SK-N-SH (cell line): Measurements from ENCODE around the gene DMRTB1. TPM values are rescaled to one million over a fixed set of nuclear protein-coding genes. Genes with fewer than 3 reads are reported as not detected.

Experiments used
- CTCF ChIA-PET: fragments of 300-600, 350-600 bp; formaldehyde crosslinking; extraction: SDS; loops from one replicate; lab custom pipeline; 2021; lab: Yijun Ruan, JAX
- POLR2A ChIA-PET: fragments of 350-600 bp; sonication (Branson Sonifier 250); formaldehyde crosslinking; extraction: SDS; loops from one replicate; lab custom pipeline; 2020; ENCODE audit warnings: antibody characterized with exemption, inconsistent platforms; lab: Yijun Ruan, JAX
- DNase-seq: peaks from one replicate; pipeline ENCODE4 v3.0.0; 2012
- H2AFZ ChIP-seq: fragments of 200-600 bp; sonication (generic); 2 replicates; pipeline ENCODE4 v1.8.1; 2016; ENCODE audit warnings: antibody characterized with exemption, mild to moderate bottlenecking, low read depth
- H3F3A ChIP-seq: fragments of 200-600 bp; sonication (generic); replicated peaks from 2 replicates; pipeline ENCODE3; 2016; ENCODE audit warnings: antibody characterized with exemption, mild to moderate bottlenecking; ENCODE audit not compliant: insufficient read depth
- H3K27ac ChIP-seq, 2 experiments: fragments of 200-500 bp in 1 of 2; fragments of 200-600 bp in 1 of 2; sonication (Bioruptor generic) in 1 of 2; sonication (generic), shearing (Covaris generic) in 1 of 2; 2 replicates each; pipeline versions ENCODE4 v1.5.1 to v1.6.1; 2014 to 2016; ENCODE audit warnings: low read depth in 2 of 2, inconsistent platforms in 1 of 2, low read length in 1 of 2, mild to moderate bottlenecking in 1 of 2, mixed read lengths in 1 of 2
- H3K27me3 ChIP-seq: fragments of 200-600 bp; sonication (generic), shearing (Covaris generic); 2 replicates; pipeline ENCODE4 v1.6.1; 2016; ENCODE audit warnings: mixed run types; ENCODE audit not compliant: insufficient read depth
- H3K36me3 ChIP-seq, 2 experiments: fragments of 200-500 bp in 1 of 2; fragments of 200-600 bp in 1 of 2; sonication (Bioruptor generic) in 1 of 2; sonication (generic) in 1 of 2; replicated peaks in 1 of 2; 2 replicates each; pipeline versions ENCODE3 to v1.5.1; 2014 to 2016; ENCODE audit warnings: low read length in 1 of 2, mild to moderate bottlenecking in 1 of 2; ENCODE audit not compliant: insufficient read depth in 2 of 2, control insufficient read depth in 1 of 2
- H3K4me1 ChIP-seq, 2 experiments: fragments of 200-500 bp in 1 of 2; fragments of 200-600 bp in 1 of 2; sonication (Bioruptor generic) in 1 of 2; sonication (generic), shearing (Covaris generic) in 1 of 2; 2 replicates each; pipeline versions ENCODE4 v1.5.1 to v1.6.1; 2014 to 2016; ENCODE audit warnings: low read depth in 1 of 2, low read length in 1 of 2, mixed run types in 1 of 2; ENCODE audit not compliant: insufficient read depth in 2 of 2, control insufficient read depth in 1 of 2
- H3K4me2 ChIP-seq: fragments of 200-600 bp; sonication (generic), shearing (Covaris generic); 2 replicates; pipeline ENCODE4 v1.6.1; 2017; ENCODE audit warnings: mixed run types
- H3K4me3 ChIP-seq, 2 experiments: fragments of 200-500 bp in 1 of 2; fragments of 200-600 bp in 1 of 2; sonication (Bioruptor generic) in 1 of 2; sonication (generic), shearing (Covaris generic) in 1 of 2; 2 replicates each; pipeline versions ENCODE4 v1.5.1 to v1.8.1; 2014 to 2016; ENCODE audit warnings: low read depth in 2 of 2, inconsistent platforms in 1 of 2, low read length in 1 of 2, mild to moderate bottlenecking in 1 of 2, mixed read lengths in 1 of 2, moderate library complexity in 1 of 2
- H3K79me2 ChIP-seq: fragments of 200-600 bp; sonication (generic); 2 replicates; pipeline ENCODE4 v1.8.1; 2017; ENCODE audit warnings: mild to moderate bottlenecking; ENCODE audit not compliant: insufficient read depth
- H3K9ac ChIP-seq: fragments of 200-600 bp; sonication (generic); 2 replicates; pipeline ENCODE4 v1.6.1; 2017; ENCODE audit warnings: mixed run types
- H3K9me2 ChIP-seq: fragments of 200-600 bp; sonication (generic); 2 replicates; pipeline ENCODE4 v1.6.1; 2017; ENCODE audit warnings: mixed run types
- H3K9me3 ChIP-seq: fragments of 200-600 bp; sonication (generic); 2 replicates; pipeline ENCODE4 v1.6.1; 2017; ENCODE audit warnings: mixed run types, mild to moderate bottlenecking, moderate library complexity
- H4K20me1 ChIP-seq: fragments of 200-600 bp; sonication (generic); 2 replicates; pipeline ENCODE4 v1.6.1; 2017; ENCODE audit warnings: mild to moderate bottlenecking, mixed run types; ENCODE audit not compliant: insufficient read depth
- CHD2 ChIP-seq: fragments of 150-350 bp; IDR thresholded peaks from 2 replicates; pipeline ENCODE4 v1.6.1; 2018; ENCODE audit warnings: low read length; ENCODE audit not compliant: partially characterized antibody
- CTCF ChIP-seq: fragments of 200-600 bp; sonication (generic); IDR thresholded peaks from 2 replicates; pipeline ENCODE4 v1.6.1; 2017; ENCODE audit warnings: antibody characterized with exemption, mild to moderate bottlenecking, moderate library complexity
- ELF1 ChIP-seq: IDR thresholded peaks from 2 replicates; pipeline ENCODE4 v1.4.0; 2012
- EZH2phosphoT487 ChIP-seq: fragments of 200-600 bp; sonication (generic); IDR thresholded peaks from 2 replicates; pipeline ENCODE4 v1.6.1; 2017; ENCODE audit warnings: low read depth, mixed run types, mild to moderate bottlenecking, antibody characterized with exemption, moderate library complexity, borderline replicate concordance
- FOSL2 ChIP-seq: IDR thresholded peaks from 2 replicates; pipeline ENCODE4 v1.4.0; 2012; ENCODE audit warnings: low read depth, mild to moderate bottlenecking, moderate library complexity, borderline replicate concordance
- GABPA ChIP-seq: IDR thresholded peaks from 2 replicates; pipeline ENCODE4 v1.4.0; 2012; ENCODE audit warnings: low read depth, mild to moderate bottlenecking
- MAX ChIP-seq: IDR thresholded peaks from 2 replicates; pipeline ENCODE4 v1.4.0; 2012; ENCODE audit warnings: low read depth
- MEF2A ChIP-seq: IDR thresholded peaks from 2 replicates; pipeline ENCODE4 v1.4.0; 2012; ENCODE audit warnings: low read depth, borderline replicate concordance
- NFIC ChIP-seq: IDR thresholded peaks from 2 replicates; pipeline ENCODE4 v1.4.0; 2012; ENCODE audit warnings: borderline replicate concordance
- NRF1 ChIP-seq: IDR thresholded peaks from 2 replicates; pipeline ENCODE4 v1.6.1; 2012; ENCODE audit warnings: low read depth, mild to moderate bottlenecking, low read length
- RAD21 ChIP-seq: IDR thresholded peaks from 2 replicates; pipeline ENCODE4 v1.6.1; 2012; ENCODE audit warnings: mild to moderate bottlenecking, low read length
- REST ChIP-seq: IDR thresholded peaks from 2 replicates; pipeline ENCODE4 v1.6.1; 2012; ENCODE audit warnings: mild to moderate bottlenecking, low read depth, low read length, moderate library complexity
- SMC3 ChIP-seq: IDR thresholded peaks from 2 replicates; pipeline ENCODE4 v1.6.1; 2012; ENCODE audit warnings: low read depth, low read length, improper control_type of control experiment
- TAF1 ChIP-seq: IDR thresholded peaks from 2 replicates; pipeline ENCODE4 v1.6.1; 2012; ENCODE audit warnings: low read depth, mild to moderate bottlenecking, low read length, moderate library complexity, borderline replicate concordance
- TCF12 ChIP-seq: IDR thresholded peaks from 2 replicates; pipeline ENCODE4 v1.4.0; 2012
- TEAD4 ChIP-seq: IDR thresholded peaks from 2 replicates; pipeline ENCODE4 v1.4.0; 2012; ENCODE audit warnings: mild to moderate bottlenecking, borderline replicate concordance; ENCODE audit not compliant: insufficient read depth
- YY1 ChIP-seq: IDR thresholded peaks from 2 replicates; pipeline ENCODE4 v1.4.0; 2012; ENCODE audit warnings: low read depth, mild to moderate bottlenecking
- WGBS: methylation state at CpG from one replicate; pipeline ENCODE4 v1.1.6; 2017; ENCODE audit warnings: low lambda C conversion rate; 5-methylcytosine and 5-hydroxymethylcytosine counted together
- polyA plus RNA-seq, 3 experiments: library from polyadenylated mRNA; depleted of rRNA; stranded (reverse); fragments of >200 nt; gene quantifications; 2 replicates each; pipeline ENCODE4 v1.2.3, GENCODE V29; 2012
- TF ChIP-seq, protein P1 (sequence below): fragments of 150-350 bp; IDR thresholded peaks from 2 replicates; pipeline ENCODE4 v1.6.1; 2016; ENCODE audit warnings: mild to moderate bottlenecking, low read depth, low read length

DMRTB1 gene
- polyA plus RNA-seq, 1 of the 3 experiments (the other 2 are of a cell fraction) = not detected

DNA sequence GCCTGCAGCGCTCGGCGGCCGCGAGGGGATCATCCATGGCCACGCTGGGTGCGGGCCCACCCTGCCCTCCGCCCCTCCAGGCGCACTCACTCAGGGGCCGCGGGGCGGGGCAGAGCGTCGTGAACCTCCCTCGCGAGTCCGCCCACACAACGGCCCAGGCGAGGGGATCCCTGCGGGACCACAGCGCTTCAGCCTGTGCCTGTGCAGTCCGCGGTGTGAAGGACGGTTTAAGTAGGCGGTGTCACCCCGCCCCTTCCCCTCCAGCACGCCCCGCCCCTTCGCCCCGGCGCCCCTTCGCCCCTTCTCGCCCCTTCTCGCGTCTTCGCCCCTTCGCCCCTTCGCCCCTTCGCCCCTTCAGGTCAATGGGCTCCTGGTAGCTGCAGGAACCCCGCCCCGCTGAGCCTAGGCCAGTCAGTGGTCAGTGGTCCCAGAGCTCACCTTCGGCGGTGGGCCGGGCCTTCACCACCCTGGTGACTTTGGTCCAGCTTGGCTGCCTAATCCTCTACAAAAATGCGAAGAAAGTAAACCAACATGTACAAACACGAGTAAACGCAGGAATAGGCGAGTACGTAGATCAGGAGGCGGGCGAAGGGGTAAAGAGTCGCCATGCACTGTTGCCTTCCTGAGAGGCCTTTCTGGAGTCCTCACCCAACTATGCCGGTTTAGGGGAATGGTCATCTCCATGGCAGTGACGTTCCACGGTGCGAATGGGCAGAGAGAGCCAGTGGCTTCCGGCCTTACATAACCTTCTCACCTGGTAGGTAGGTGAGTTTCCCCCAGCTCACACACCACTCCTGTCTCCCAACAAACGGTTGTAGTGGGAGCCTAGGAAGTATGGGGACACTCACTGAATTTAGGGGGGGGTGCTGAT lies 19.6 kb upstream of the DMRTB1 start:
- Histone ChIP-seq H2AFZ (no peak overlapping the region), H3K4me2 (no peak overlapping the region), H4K20me1 (no peaks in the 10 kb centered on the region), H3F3A (peaks cover 5% of the 10 kb centered on the region), H3K27ac (no peak overlapping the region), H3K4me3 (no peak overlapping the region), H3K27me3 (peaks cover 9% of the 10 kb centered on the region; the same call in 1 of the 2 replicates), H3K9me2 (no peaks in the 10 kb centered on the region), H3K36me3 (no peaks in the 10 kb centered on the region), H3K4me1 (no peaks in the 10 kb centered on the region; a peak in 2 of 4 replicates), H3K9me3 (no peaks in the 10 kb centered on the region), H3K79me2 (no peaks in the 10 kb centered on the region), H3K9ac (no peak overlapping the region)
- DNase-seq = no peak
- 91% methylated on average over 57 of the region's 58 CpGs for WGBS
- no peak for TF ChIP-seq EZH2phosphoT487
- TF ChIP-seq MAX = no peak
- TF ChIP-seq SMC3 = no peak
- TF ChIP-seq NFIC = no peak
- TF ChIP-seq ELF1 = no peak
- TF ChIP-seq CHD2 = no peak
- TF ChIP-seq MEF2A = no peak
- TF ChIP-seq TAF1 = no peak
- no peak for TF ChIP-seq FOSL2
- no peak for TF ChIP-seq RAD21
- TF ChIP-seq TCF12 = no peak
- TF ChIP-seq, protein P1, sequence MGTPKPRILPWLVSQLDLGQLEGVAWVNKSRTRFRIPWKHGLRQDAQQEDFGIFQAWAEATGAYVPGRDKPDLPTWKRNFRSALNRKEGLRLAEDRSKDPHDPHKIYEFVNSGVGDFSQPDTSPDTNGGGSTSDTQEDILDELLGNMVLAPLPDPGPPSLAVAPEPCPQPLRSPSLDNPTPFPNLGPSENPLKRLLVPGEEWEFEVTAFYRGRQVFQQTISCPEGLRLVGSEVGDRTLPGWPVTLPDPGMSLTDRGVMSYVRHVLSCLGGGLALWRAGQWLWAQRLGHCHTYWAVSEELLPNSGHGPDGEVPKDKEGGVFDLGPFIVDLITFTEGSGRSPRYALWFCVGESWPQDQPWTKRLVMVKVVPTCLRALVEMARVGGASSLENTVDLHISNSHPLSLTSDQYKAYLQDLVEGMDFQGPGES = no peak
- TF ChIP-seq NRF1 = no peak
- no peak for TF ChIP-seq CTCF
- TF ChIP-seq, all 33 proteins: peak for 0
- CTCF ChIA-PET = interaction anchor here (0.9 to 1.1 kb wide), 3 partner anchors 10 to 45 kb away, joined by 3 read pairs; no protein-coding TSS in a partner anchor
- POLR2A ChIA-PET = no interaction called here

GRCh38 chr1:53440633-53441032 lies 18.6 kb upstream of the DMRTB1 start:
- DNase-seq = no peak
- Histone ChIP-seq H3K4me1 (no peaks in the 10 kb centered on the region; a peak in 2 of 4 replicates), H3F3A (peaks cover 5% of the 10 kb centered on the region), H3K27ac (no peak overlapping the region), H3K9me2 (no peaks in the 10 kb centered on the region), H3K79me2 (no peaks in the 10 kb centered on the region), H3K9me3 (no peaks in the 10 kb centered on the region), H4K20me1 (no peaks in the 10 kb centered on the region), H3K4me2 (no peak overlapping the region), H3K36me3 (no peaks in the 10 kb centered on the region), H3K9ac (no peak overlapping the region), H3K27me3 (peaks cover 9% of the 10 kb centered on the region; the same call in 1 of the 2 replicates), H2AFZ (no peak overlapping the region), H3K4me3 (no peak overlapping the region)
- 87% methylated on average over 6 of the region's 6 CpGs for WGBS
- CTCF ChIA-PET = interaction anchor here (0.6 to 1.2 kb wide), 3 partner anchors 9 to 395 kb away, joined by 3 to 4 read pairs (median 3); no protein-coding TSS in a partner anchor
- POLR2A ChIA-PET = no interaction called here
- TF ChIP-seq EZH2phosphoT487 = no peak
- TF ChIP-seq NRF1 = no peak
- TF ChIP-seq, protein P1 = no peak
- no peak for TF ChIP-seq YY1
- no peak for TF ChIP-seq GABPA
- TF ChIP-seq REST = no peak
- no peak for TF ChIP-seq TEAD4
- TF ChIP-seq ELF1 = no peak
